Stimulated activated naive CD8-positive, alpha-beta T cell treated with anti-CD3 and anti-CD28 coated beads, Interleukin-15, Interleukin-2, amounts not matched to agents 100 ng/mL and 50 ng/mL, for 24 hours (primary cell): ENCODE results near the gene MAGEB5.
"Not testable (repeated sequence)": the region's sequence is repeated elsewhere in the genome, so short reads cannot be mapped to it uniquely, and the experiment has no call there.

Experiments used
- H3K27ac Mint-ChIP-seq: one replicate; pipeline ENCODE4 v1.8.0; 2021; ENCODE audit warnings: mild to moderate bottlenecking, mixed read lengths
- H3K27me3 Mint-ChIP-seq: one replicate; pipeline ENCODE4 v1.8.0; 2021; ENCODE audit warnings: mixed read lengths
- H3K36me3 Mint-ChIP-seq: one replicate; pipeline ENCODE4 v1.8.0; 2021; ENCODE audit warnings: low read depth, mixed read lengths
- H3K4me1 Mint-ChIP-seq: one replicate; pipeline ENCODE4 v1.8.0; 2021; ENCODE audit warnings: low read depth, mixed read lengths
- H3K4me3 Mint-ChIP-seq: one replicate; pipeline ENCODE4 v1.8.0; 2021; ENCODE audit warnings: mild to moderate bottlenecking, mixed read lengths
- H3K9me3 Mint-ChIP-seq: one replicate; pipeline ENCODE4 v1.8.0; 2021; ENCODE audit warnings: mixed read lengths

The MAGEB5 gene, protein sequence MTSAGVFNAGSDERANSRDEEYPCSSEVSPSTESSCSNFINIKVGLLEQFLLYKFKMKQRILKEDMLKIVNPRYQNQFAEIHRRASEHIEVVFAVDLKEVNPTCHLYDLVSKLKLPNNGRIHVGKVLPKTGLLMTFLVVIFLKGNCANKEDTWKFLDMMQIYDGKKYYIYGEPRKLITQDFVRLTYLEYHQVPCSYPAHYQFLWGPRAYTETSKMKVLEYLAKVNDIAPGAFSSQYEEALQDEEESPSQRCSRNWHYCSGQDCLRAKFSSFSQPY

DNA sequence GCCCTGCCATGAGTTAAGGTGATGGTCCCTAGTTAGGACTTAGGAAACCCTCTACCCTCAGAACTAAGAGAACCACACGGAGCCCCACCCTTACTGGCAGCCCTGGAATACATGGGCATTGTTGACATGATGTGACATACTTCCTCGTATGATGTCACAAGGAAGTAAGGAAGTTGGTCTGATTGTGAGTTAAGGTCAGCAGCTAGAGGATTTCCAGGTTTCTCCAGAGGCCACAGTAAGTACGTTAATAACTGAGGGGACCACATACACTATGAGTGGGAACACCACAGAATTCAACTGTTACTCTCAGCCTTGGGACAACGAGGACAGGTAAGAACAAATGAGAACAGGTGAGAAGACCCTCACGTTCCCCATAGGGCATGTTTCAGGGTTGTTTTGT, at the start of gene MAGEB5:
MAGEB5 (plus strand) TSS at position 301 of the 400 bp plus-strand sequence. CDS start 1,133 bp downstream, outside the sequence.
- H3K4me1 Mint-ChIP-seq = no peaks in the 10 kb centered on the region
- no peaks in the 10 kb centered on the region for H3K36me3 Mint-ChIP-seq
- H3K9me3 Mint-ChIP-seq = no peaks in the 10 kb centered on the region
- no peaks in the 10 kb centered on the region for H3K27me3 Mint-ChIP-seq
- no peak within 1 kb of the TSS for H3K4me3 Mint-ChIP-seq
- no peak within 1 kb of the TSS for H3K27ac Mint-ChIP-seq

GRCh38 chrX:26192204-26192603, 23.8 kb upstream of the MAGEB5 start, which contains the start of gene MAGEB6:
Gene MAGEB6, plus strand, starts transcription at chrX:26192440. Its CDS starts 1,407 bp downstream, at chrX:26193847.
- no peaks in the 10 kb centered on the region for H3K9me3 Mint-ChIP-seq
- H3K36me3 Mint-ChIP-seq = no peaks in the 10 kb centered on the region
- H3K4me3 Mint-ChIP-seq = no peak within 1 kb of the TSS
- no peak within 1 kb of the TSS for H3K27ac Mint-ChIP-seq
- no peaks in the 10 kb centered on the region for H3K4me1 Mint-ChIP-seq
- no peaks in the 10 kb centered on the region for H3K27me3 Mint-ChIP-seq

- Mint-ChIP-seq H3K27ac (no peak overlapping the region), H3K9me3 (no peaks in the 10 kb centered on the region), H3K4me1 (no peaks in the 10 kb centered on the region), H3K27me3 (no peaks in the 10 kb centered on the region), H3K36me3 (no peaks in the 10 kb centered on the region), H3K4me3 (no peak overlapping the region)
These were observed 12.4 kb upstream of the MAGEB5 start for GRCh38 chrX:26203561-26203960.

- H3K4me3 Mint-ChIP-seq, H3K9me3 Mint-ChIP-seq, H3K27me3 Mint-ChIP-seq, H3K27ac Mint-ChIP-seq, H3K4me1 Mint-ChIP-seq, H3K36me3 Mint-ChIP-seq: not testable (repeated sequence)
These were observed 11.3 kb upstream of the MAGEB5 start for GRCh38 chrX:26204717-26205116.

DNA sequence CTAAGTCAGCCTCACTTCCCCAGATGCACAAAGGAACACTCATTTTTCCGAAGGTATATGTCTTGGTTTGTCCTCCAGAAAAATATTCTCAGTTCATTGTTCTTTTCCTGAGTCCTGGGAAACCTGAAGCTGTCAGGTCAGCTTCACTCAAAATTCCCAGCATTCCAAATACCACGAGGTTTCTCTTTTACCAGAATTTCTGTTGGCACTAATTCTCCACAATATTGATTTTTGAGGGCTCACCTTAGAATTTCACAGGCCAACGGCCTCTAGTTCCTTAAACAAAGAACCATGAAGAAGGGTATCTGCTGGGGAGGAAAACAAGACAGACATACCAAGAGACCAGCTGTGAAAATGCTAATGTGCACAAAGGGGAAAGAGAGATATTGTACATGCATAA, 8.0 kb upstream of the MAGEB5 start:
- Mint-ChIP-seq H3K36me3 (no peaks in the 10 kb centered on the region), H3K27ac (no peak overlapping the region), H3K4me1 (no peaks in the 10 kb centered on the region), H3K9me3 (no peaks in the 10 kb centered on the region), H3K4me3 (no peak overlapping the region), H3K27me3 (no peaks in the 10 kb centered on the region)

DNA sequence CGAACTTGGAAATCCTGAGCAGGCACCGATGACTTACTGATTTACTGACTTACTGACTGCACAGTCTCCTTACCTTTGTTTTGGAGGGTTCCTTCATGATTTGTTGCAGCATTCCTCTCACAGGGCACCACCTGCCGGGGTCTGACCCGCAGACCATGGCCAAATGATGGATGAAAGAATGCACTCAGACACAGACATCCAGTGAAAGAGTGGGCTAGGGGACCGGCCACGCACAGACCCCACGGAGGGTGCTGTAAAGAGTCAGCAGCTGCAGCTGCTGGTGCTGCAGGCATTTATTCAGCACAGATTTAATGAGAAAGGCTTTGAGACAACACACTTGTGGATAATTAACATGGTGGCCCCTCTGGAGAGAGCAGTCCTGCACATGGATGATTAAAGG, 3.4 kb downstream of the MAGEB5 start:
- Mint-ChIP-seq H3K27me3 (no peaks in the 10 kb centered on the region), H3K4me1 (no peaks in the 10 kb centered on the region), H3K9me3 (no peaks in the 10 kb centered on the region), H3K36me3 (no peaks in the 10 kb centered on the region), H3K27ac (no peak overlapping the region), H3K4me3 (no peak overlapping the region)

GRCh38 chrX:26234177-26234576, 18.2 kb downstream of the MAGEB5 start:
- no peaks in the 10 kb centered on the region for H3K4me1 Mint-ChIP-seq
- peaks cover 8% of the 10 kb centered on the region for H3K9me3 Mint-ChIP-seq
- no peaks in the 10 kb centered on the region for H3K27me3 Mint-ChIP-seq
- no peaks in the 10 kb centered on the region for H3K36me3 Mint-ChIP-seq
- H3K27ac Mint-ChIP-seq = no peak overlapping the region
- no peak overlapping the region for H3K4me3 Mint-ChIP-seq

- H3K27me3 Mint-ChIP-seq = no peaks in the 10 kb centered on the region
- H3K27ac Mint-ChIP-seq = no peak overlapping the region
- no peaks in the 10 kb centered on the region for H3K4me1 Mint-ChIP-seq
- H3K4me3 Mint-ChIP-seq = no peak overlapping the region
- no peaks in the 10 kb centered on the region for H3K9me3 Mint-ChIP-seq
- no peaks in the 10 kb centered on the region for H3K36me3 Mint-ChIP-seq
These were observed 37.6 kb downstream of the MAGEB5 start for GRCh38 chrX:26253526-26253925.

GRCh38 chrX:26254436-26254835, 38.5 kb downstream of the MAGEB5 start:
- H3K27me3 Mint-ChIP-seq = no peaks in the 10 kb centered on the region

DNA sequence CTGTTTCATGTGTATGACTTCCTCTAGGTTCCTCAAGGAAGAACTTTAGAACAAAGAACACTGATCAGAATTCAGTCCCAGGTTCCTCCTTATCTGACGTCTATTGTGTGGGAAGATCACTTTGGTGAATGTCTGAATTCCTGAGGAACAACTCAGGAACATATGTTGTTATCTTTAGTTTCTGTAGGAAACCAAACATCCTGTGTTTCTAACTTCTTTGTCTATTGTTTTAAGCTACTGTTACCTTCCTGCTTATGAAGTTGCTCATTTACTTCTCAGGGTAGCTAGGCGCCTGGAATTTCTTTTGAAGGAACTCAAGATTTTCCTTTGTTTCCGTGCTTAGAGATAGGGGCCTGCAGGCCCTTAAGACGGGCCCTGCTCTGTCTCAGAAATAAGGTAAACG, 46.2 kb downstream of the MAGEB5 start:
- Mint-ChIP-seq H3K27ac (no peak overlapping the region), H3K36me3 (no peaks in the 10 kb centered on the region), H3K9me3 (no peaks in the 10 kb centered on the region), H3K4me3 (no peak overlapping the region), H3K4me1 (no peaks in the 10 kb centered on the region), H3K27me3 (no peaks in the 10 kb centered on the region)

More at GRCh38 chrX:26254436-26254835, 38.5 kb downstream of the MAGEB5 start:
- Mint-ChIP-seq H3K4me3 (no peak overlapping the region), H3K9me3 (no peaks in the 10 kb centered on the region), H3K36me3 (no peaks in the 10 kb centered on the region), H3K27ac (no peak overlapping the region), H3K4me1 (no peaks in the 10 kb centered on the region)
